LoVo (cell line): ENCODE results near the gene TMEM87B.
A peak's percentile ranks its signal among the peaks of the same experiment; 100 is the strongest.
"Not testable (repeated sequence)": the region's sequence is repeated elsewhere in the genome, so short reads cannot be mapped to it uniquely, and the experiment has no call there.

ENCODE experiments used
- DNase-seq: peaks from one replicate; pipeline ENCODE4 v3.0.0-alpha.2; 2016; ENCODE audit warnings: low spot score

TMEM87B gene

DNA sequence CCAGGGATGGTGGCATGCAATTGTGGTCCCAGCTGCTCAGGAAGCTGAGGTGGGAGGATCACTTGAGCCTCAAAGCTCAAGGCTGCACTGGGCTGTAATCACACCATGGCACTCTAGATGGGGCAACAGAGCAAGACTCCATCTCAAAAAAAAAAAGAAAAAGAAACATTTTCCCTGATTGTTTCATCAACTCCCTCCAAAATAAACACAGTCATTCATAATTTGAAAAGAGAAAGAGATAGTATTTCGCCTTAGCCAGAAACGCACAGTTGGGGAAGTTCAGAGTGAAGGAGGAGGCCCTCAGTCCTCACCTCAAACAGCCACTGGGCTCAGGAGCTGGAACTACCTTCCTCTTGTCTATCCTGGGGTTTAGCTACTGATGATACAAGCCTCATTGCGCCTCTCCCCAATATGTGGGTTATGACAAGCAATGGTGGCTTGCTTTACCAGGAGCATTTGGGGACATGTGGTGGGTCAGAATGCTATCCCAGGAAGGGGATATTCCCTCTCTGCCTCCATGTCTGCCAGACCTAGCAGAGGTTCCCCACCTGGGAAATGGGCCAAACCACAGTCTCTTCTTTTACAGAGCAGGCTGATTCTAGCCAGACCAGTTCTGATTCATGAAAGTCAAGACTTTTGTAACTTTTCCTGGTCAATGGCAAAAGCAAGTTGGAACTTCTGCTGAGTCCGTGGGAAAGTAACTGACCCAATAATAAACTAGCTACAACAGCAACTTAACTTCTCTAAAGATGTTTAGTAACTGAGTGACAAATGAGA lies 22.2 kb upstream of the TMEM87B start:
- peak; percentile 34 for DNase-seq

DNA sequence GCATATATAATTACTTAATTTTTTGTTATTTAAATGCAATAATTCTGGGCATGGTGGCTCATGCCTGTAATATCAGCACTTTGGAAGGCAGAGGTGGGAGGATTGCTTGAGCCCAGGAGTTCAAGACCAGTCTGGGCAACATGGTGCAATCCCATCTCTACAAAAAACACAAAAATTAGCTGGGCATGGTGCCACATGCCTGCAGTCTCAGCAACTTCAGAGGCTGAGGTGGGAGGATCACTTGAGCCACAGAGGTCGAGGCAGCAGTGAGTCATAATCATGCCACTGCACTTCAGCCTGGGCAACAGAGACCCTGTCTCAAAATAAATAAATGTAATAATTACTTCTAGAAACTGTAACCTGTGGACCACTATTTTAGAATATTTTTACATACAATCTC lies 21.5 kb upstream of the TMEM87B start:
- DNase-seq, result no peak

DNA sequence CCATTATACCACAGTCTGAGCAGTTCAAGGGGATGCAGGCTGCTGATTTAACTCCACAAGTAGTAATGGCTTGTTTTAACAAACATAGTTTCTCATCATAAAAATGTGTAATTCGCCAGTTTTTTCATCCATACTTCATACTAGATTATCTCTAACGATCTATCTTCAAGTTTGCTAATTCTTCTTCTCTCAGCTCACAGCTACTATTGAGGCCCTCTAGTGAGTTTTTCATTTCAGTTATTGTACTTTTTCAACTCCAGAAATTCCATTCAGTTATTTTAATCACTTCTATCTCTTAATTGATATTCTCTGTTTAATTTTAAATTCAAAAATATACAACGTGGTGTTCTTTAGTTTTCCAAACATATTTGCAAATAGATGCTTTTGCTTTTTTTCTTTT lies 20.1 kb upstream of the TMEM87B start:
- no peak for DNase-seq

DNA sequence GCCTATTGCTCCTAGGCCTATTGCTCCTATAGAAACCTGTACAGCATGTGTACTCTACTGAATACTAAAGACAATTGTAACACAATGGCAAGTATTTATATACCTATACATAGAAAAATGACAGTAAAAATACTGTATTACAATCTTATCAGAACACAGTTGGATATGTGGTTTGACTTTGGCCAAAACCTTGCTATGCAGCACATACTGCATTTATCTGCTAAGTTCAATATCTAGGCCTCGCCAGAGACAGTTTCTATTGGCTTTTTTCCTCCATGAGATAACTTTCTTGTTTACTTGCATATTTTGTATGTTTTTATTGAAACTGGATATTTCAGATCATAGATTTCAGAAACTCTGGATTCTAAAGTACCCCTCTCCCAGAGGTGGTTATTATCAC lies 19.3 kb upstream of the TMEM87B start:
- no peak for DNase-seq

DNA sequence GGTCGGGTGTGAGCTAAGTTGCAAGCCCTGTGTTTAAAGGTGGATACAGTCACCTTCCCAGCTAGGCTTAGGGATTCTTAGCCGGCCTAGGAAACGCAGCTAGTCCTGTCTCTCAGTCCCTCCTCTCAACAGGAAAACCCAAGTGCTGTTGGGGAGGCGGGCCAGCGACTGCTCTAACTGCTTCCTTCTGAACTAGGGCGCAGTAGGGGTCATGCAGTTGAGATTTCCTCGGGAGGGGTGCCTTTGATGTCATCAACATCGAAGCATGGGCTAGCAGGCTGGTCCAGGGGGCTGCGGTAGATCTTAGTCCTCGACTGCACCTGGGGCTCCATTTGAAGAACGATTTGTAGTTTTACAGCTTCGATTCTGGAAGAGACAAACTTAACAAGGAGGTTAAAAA lies 15.5 kb upstream of the TMEM87B start:
- DNase-seq, result not testable (repeated sequence)

DNA sequence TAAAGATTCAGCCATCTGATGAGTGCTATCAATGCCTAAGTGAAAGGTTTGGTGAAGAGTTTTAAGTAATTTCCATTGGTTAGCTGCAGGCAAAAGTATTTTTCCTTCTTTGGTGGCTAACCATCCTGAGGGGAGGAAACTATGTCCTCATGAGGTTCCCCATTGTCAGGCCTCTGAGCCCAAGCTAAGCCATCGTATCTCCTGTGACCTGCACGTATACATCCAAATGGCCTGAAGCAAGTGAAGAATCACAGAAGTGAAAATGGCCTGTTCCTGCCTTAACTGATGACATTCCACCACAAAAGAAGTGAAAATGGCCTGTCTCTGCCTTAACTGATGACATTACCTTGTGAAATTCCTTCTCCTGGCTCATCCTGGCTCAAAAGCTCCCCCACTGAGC lies 15.0 kb upstream of the TMEM87B start:
- not testable (repeated sequence) for DNase-seq

DNA sequence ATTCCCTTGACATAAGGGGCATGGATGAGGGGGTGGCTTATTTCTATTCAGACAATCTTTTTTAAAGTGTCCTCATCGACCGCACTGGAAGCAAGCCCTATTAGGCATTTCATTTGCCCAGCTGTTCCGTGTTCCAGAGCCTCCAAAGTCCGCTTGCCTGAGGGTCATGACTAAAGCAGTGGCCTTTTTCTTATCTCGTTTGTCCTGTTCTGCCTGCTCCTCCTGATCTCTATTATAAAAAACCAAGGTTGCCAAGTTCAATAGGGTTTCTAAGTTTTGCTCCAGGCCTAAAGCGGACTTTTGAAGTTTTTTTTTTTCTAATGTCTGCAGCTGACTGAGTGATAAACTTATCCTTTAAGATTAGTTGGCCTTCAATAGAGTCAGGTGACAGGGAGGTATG lies 13.6 kb upstream of the TMEM87B start:
- not testable (repeated sequence) for DNase-seq

DNA sequence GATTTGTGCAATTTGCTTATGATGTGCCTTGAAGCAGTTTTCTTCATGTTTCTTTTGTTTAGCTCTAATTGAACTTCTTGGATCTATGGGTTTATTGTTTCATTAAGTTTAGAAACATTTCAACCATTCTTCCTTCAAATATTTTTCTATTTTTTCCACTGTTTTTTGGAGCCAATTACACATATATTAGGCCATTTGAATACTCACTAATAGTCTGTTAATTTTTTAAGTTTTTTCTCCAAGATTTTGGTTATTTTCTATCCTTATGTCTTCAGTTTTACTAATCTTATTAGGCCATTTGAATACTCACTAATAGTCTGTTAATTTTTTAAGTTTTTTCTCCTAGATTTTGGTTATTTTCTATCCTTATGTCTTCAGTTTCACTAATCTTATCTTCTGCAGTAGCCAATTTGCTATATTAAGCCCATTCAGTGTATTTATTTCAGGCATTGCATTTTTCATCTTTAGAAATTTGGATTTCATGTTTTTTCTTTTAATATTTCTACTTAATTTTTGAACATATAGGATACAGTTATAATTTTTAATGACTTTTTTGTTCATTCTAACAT lies 9.5 kb upstream of the TMEM87B start:
- no peak for DNase-seq

DNA sequence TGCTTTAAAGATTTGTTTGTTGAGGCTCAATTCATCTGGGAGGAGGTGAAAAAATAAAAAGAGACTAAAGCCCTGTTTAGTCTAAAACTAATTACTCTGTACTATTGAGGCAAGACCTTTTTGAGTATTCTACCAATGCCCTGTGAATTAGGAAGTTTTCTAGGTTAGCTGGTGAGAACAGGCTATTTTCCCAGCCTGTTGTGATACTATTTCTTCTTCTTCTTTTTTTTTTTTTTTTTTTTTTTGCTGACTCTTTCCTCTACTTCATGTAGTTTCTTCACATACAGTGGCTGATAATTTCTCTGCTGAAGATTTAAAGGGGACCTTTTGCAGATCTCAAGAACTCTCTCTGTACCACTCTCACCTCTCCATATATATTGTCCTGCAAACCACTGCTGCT lies 8.8 kb upstream of the TMEM87B start:
- no peak for DNase-seq

DNA sequence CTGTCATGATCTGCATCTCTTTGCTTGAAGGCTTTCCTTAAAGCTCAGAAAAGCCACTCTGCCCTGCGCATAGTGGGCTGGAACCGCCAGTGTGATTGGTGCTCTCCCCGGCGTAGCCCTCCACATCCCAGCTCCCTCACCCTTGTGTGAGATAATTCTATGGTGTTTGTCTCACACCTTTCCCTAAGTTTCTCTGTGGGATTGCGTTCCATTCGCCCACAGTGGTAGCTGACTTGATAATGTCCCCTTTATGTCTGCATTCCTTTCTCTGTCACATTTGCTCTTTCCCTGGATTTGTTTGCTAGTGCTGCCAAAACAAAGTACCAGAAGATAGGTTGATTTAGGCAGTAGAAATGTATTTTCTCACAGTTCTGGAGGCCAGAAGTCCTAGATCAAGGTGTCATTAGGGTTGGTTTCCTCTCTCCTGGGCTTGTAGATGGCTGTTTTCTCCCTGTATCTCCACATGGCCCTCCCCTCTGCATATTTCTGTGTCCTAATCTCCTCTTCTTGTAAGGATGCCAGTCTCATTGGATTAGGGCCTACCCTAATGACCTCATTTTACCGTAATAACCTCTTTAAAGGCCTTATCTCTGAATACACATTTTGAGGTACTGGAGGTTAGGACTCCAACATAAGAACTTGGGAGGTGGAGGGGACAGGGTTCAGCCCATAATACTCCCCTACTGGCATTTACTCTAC lies 7.4 kb upstream of the TMEM87B start:
- DNase-seq, result no peak

DNA sequence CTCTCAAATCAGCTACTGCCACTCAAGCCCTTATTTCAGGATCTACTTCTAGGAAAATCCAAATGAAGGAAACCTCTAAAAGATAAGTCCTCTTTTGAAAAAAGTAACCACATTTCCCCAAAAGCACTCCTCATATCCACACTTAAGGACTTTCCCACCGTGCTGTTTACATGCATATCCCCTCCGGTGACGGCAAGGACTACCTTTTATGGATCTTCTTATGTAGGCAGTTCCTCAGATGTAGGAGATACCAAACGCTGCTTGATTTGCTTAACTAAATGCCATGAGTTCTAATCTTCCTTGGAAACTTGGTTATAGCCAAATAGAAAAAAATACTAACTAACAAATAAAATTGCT lies 6.9 kb upstream of the TMEM87B start:
- no peak for DNase-seq

DNA sequence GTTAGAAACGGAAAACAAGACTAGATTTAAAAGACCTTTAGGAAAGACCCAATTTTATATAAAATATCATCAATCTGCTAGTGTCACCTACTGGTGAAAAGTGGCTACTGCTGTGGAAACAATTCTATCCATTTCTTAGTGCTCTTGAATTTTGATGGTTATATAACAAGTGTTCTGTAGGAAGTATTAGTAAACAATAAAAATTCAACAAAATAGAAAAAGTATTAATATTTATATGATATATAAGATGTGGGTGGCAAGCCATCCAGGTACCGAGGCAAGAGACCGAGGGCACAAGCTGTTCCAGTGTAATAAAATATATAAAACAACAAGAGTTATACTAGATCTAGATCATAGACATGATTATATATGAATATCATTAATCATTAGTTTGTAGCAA lies 6.2 kb upstream of the TMEM87B start:
- peak; percentile 53 for DNase-seq

DNA sequence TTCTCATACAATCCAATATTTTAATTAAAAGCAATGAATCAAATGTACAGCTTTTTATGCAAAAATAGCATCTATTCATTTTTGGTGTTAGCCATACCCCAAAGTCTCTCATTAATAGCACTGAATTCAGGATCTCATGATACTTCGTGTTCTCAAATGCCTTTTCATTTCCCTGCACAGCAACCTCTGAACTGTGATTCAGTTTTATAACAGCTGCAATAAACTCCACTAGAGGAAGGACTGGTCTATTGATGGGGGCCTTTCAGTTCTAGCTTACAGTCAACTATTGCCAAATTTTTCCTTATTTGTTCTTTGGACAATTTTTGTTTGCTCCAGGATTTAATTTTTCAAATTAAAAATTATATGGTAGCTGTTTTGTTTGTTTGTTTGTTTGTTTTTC lies 4.8 kb upstream of the TMEM87B start:
- peak; percentile 11 for DNase-seq

DNA sequence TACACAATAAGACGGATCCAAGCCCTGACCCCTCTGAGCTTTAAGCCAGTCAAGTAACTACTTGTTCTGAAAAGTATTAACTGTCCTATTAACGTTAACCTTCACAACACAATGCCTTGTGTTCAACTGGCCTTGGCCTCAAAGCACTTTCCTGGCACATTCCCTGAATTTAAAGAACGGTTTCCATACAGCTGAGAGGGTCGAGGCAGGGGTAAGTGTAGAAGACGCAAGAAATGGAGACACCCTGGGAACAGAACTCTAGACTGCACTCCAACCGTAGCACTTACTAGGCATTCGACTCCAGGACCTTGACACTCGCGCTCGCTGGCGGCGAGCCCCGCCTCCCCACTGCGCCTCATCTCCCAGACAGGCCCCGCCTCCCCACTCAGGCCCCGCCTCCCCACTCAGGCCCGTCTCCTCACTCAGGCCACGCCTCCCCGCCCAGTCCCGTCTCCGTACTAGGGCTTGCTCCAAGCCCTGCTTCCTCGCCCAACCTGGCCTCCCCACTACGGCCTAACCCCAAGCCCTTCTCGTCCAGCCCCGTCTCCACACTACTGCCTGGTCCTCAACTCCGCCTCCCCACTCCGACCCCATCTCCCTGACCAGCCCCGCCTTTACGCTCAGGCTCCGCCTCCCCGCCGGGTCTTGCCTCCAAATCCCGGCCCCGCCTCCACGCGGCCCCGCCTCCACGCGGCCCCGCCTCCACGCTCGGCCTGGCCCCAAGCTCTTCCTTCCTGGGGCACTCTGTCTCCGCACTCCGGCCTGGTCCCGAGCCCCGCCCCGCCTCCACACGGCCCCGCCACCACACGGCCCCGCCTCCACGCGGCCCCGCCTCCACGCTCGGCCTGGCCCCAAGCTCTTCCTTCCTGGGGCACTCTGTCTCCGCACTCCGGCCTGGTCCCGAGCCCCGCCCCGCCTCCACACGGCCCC lies 887 bp upstream of the TMEM87B start:
- peak; percentile 92 for DNase-seq

DNA sequence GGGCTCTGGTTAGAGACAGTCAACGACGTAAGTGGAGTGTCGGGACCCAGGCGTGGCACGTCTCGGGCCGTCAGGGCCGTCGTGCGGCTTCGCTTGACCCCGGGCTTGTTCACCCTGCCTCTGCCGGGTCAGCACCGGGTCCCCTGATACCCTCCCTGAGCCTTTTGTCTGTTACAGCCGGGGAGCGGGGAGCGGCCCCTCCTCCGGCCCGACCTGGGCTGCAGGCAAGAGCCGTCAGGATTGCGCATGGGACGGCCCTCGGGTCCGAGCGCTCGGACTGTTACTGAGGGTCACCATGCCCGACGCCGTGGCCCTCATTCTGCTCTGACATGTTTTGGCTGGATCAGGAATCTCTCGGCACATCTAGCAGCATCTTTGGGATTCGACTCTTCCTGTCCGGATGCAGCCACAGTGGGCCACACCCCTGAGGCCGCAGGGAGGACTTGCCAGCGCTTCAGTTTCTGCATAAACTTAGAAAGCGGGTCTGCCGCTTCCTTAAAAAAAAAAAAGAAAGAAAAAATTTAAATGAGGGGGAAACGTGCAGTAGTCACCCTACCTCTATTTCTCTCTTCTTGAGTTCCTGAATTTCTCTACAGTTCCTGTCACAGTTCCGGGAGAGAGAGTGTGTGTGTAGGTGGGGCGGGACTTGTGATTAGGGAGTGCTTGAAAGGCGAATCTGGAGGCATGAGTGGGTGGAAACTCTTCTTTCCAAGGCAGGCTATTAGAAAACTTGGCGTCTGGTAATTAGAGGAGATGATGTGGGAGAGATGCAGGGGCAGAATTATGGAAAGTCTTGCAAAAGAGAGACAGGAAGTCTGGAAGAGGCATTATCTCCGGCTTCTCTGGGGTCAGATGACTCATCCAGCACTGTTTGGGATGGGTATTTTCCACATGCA lies 909 bp downstream of the TMEM87B start:
- peak; percentile 53 for DNase-seq

DNA sequence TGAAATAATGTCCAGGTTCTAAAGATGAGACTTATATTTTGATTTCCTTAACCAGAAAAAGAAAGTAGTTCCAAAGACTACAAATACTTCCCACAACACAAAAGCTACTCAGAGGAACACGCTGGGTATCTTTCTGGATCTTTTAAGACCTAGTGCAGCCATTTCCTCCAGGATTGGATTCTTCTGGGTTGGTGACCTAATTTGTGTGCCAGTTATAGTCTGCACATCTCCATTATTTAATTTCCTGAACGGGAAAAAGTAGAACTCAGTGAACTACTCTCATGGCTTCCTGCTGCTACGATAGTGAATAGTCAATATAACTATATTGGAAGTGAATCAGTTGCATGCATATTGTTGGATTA lies 1.5 kb downstream of the TMEM87B start:
- no peak for DNase-seq

DNA sequence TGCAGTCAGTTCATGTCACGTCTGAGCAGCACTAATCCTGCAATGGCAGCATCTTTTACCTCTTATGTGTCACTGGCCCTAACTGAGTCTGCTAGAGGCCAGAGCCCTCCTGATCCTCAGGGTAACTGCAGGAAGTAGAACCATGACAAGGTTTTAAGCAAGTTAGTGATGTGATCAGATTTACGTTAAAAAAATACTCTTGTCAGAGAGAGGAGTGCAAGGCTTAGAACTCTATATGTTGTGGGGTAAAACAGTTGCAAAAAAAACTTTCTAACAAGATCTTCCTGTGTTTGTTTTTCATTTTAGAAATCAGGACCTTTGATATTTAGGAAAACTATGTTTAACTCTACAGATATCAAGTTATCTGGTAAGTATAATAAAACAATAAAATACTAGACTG lies 4.6 kb downstream of the TMEM87B start:
- no peak for DNase-seq

DNA sequence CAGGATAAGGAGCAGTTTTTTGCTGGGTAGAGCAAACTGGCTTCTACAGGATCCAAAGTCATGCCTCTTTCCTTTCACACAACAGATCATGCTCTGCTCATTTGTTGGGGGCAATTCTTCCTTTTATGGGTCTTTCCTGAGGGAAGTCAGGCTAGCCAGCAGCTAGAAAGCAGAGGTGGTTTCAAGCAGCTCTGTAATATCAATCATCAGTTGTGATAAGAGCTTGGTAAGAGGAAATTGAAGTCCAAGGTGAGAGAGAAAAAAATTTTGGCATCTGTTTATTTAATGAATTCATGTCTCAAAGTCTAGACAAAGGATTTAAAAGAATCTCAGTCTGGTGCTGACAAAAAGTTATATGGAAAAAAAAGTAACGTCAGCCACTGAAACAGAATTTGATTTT lies 6.2 kb downstream of the TMEM87B start:
- no peak for DNase-seq

DNA sequence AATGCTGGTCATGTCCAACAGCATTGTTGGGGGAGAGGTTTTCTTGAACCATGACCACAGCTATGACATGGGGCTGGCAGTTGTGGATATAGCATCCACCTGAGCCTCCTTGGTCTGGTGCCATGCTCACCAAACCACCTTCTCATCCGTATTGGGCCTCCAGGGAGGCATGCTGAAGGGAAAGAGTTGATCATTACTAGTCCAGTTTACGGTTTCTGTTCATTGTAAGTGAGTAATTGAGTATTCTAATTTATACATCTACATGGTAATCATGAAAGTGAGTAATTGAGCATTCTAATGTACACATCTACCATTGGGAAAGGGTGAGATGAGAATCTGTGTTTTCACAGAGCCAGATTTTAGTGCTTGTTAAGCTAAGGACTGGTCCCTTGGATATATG lies 6.8 kb downstream of the TMEM87B start:
- no peak for DNase-seq

DNA sequence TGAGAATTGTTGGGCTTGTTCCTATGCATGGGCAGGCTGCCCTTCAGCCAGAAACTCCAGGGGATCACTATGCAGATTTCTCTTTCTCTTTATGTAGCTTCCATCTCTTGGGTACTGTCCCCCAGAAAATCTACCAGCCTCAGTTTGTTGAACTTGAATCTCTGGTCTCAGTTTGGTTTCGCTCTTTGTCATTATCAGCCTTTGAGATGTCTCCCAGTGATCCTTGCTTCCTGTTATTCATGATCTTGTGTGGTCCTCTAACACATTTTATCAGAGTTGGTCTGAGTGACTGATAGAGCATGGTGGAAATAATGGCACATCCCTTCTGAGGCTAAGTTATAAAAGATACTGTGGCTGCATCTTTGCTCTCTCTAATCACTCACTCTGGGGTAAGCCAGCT lies 7.8 kb downstream of the TMEM87B start:
- no peak for DNase-seq

DNA sequence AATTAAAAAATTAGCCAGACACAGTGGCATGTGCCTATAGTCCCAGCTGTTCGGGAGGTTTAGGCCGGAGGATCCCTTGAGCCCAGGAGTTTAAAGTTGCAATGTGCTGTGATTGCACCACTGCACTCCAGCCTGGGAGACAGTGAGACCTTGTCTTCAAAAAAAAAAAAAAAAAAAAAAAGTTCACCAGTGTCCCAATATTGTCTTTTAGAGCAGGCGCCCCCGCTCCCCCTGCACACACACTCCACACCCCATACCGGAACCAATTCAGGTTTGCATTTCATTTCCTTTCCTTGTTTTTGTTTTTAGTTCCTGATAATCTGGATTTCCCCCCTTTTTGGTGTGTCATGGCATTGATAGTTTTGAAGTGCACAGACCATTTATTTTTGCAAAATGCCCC lies 10.4 kb downstream of the TMEM87B start:
- no peak for DNase-seq

DNA sequence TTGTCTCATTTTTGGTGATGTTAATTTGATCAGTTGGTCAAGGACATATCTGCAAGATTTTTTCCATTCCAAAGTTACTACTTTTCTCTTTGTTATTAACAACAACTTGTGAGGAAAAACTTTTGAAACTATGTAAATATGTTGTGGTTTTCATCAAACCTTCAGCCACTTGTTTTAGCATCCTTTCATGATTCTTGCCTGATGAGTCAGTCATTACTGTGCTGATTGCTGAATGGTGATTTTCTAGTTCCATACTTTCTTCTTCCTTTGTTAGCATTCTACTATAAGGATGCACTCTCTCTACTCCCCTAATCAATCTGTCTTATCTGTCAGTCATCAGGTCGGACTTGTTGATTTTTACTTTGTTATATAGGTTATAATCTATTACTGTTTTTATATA lies 10.9 kb downstream of the TMEM87B start:
- no peak for DNase-seq
